ENCODE results near the gene C11orf52. TPM values are rescaled to one million over a fixed set of nuclear protein-coding genes. Genes with fewer than 3 reads are reported as not detected.

The C11orf52 gene
- total RNA-seq, 4 donors from 2014 or later: 7.5 to 10.4 (median 9.7) TPM

DNA sequence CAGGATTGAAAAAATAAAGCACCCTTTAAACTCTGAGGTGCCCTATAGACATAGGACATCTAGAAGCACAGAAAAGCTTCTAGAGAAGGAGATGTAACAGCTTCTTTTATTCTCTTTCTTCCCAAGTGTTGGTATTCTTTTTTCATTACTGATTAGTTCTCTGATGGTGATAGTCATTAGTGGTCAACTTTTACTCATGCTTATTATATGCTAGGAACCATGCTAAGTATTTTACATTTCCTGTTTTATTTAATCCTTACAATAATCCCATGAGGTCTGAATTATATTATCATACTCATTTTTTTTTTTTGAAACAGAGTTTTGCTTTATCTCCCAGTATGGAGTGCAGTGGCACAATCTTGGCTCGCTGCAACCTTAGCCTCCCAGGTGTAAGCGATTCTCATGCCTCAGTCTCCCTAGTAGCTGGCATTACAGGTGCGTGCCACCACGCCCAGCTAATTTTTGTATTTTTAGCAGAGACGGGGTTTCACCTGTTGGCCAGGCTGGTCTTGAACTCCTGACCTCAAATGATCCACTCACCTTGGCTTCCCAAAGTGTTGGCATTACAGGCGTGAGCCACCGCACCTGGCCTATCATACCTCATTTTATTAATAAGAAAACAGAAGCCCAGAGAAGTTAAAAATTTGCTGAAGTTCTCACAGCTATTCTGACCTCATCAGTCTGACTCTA is 3.0 kb downstream of the C11orf52 start:
- Histone ChIP-seq H3K9me3 (no peaks in the 10 kb centered on the region), H3K27ac (no peak overlapping the region), H3K4me1 (peaks cover 44% of the 10 kb centered on the region), H3K27me3 (no peaks in the 10 kb centered on the region), H3K36me3 (no peaks in the 10 kb centered on the region), H3K4me3 (no peak overlapping the region)
- 87% methylated on average over 7 of the region's 7 CpGs for WGBS
- DNase-seq (ENCODE audit: low spot score in 2 of 2): no peak
- no peak for TF ChIP-seq POLR2AphosphoS5 (IDR thresholded peaks at IDR 0.05)
- TF ChIP-seq POLR2A (IDR thresholded peaks at IDR 0.05): no peak
- TF ChIP-seq, protein P1, sequence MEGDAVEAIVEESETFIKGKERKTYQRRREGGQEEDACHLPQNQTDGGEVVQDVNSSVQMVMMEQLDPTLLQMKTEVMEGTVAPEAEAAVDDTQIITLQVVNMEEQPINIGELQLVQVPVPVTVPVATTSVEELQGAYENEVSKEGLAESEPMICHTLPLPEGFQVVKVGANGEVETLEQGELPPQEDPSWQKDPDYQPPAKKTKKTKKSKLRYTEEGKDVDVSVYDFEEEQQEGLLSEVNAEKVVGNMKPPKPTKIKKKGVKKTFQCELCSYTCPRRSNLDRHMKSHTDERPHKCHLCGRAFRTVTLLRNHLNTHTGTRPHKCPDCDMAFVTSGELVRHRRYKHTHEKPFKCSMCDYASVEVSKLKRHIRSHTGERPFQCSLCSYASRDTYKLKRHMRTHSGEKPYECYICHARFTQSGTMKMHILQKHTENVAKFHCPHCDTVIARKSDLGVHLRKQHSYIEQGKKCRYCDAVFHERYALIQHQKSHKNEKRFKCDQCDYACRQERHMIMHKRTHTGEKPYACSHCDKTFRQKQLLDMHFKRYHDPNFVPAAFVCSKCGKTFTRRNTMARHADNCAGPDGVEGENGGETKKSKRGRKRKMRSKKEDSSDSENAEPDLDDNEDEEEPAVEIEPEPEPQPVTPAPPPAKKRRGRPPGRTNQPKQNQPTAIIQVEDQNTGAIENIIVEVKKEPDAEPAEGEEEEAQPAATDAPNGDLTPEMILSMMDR (IDR thresholded peaks at IDR 0.05): no peak
- TF ChIP-seq EP300 (IDR thresholded peaks at IDR 0.05): no peak

DNA sequence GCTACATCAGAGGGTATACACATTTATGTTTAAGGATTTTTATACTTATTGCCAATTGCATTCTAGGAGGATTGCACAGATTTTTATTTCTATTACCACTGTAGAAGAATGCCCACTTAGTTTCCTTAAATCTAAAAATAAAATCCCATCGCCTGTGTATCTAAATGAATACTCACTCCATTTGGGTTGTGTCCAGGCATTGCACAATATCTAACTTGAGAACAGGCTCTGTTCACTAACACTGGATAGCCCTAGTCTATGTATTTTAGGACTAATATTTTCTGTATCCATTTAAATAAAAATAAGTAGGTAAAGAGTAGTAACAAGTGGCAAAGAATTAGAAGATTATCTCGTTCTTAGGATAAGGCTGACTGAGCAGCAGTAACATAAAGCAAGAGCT is 4.1 kb downstream of the C11orf52 start:
- Histone ChIP-seq H3K36me3 (no peaks in the 10 kb centered on the region), H3K27me3 (no peaks in the 10 kb centered on the region), H3K9me3 (no peaks in the 10 kb centered on the region), H3K27ac (peak overlapping the region; percentile 90), H3K4me3 (no peak overlapping the region), H3K4me1 (peaks cover 49% of the 10 kb centered on the region)
- TF ChIP-seq EP300 (IDR thresholded peaks at IDR 0.05) (no peak), POLR2AphosphoS5 (IDR thresholded peaks at IDR 0.05) (no peak), POLR2A (IDR thresholded peaks at IDR 0.05) (no peak)
- TF ChIP-seq, protein P1 (IDR thresholded peaks at IDR 0.05): no peak
- WGBS: 10% methylated on average over 2 of the region's 2 CpGs
- no peak for DNase-seq (ENCODE audit: low spot score in 2 of 2)

DNA sequence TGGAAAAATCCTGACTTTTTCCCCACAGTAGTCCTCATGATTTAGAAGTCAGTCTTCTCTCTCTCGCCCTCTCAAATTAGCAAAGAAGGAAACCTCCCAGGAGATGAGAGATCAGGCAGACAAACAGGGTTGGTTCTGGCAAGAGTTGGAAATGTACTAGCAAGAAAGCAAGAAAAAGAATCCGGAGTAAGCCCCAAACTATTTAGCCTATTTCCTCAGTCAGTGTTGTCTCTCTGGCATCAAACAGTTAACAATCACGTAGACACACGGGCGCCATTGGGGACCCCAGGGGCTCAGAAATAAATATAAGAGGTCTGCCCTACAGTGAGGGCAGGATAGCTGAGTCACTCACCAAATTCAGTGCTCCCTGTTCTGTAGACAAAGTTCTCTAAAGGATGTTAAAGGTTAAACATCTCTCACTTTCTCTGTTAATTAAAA is 4.7 kb downstream of the C11orf52 start:
- Histone ChIP-seq H3K27me3 (no peaks in the 10 kb centered on the region), H3K36me3 (no peaks in the 10 kb centered on the region), H3K27ac (peak overlapping the region; percentile 90), H3K9me3 (no peaks in the 10 kb centered on the region), H3K4me3 (no peak overlapping the region), H3K4me1 (peaks cover 43% of the 10 kb centered on the region)
- no peak for TF ChIP-seq POLR2A (IDR thresholded peaks at IDR 0.05)
- TF ChIP-seq, protein P1 (IDR thresholded peaks at IDR 0.05): no peak
- no peak for TF ChIP-seq POLR2AphosphoS5 (IDR thresholded peaks at IDR 0.05)
- no peak for TF ChIP-seq EP300 (IDR thresholded peaks at IDR 0.05)
- DNase-seq (ENCODE audit: low spot score in 2 of 2): no peak
- 10% methylated on average over 5 of the region's 5 CpGs for WGBS

DNA sequence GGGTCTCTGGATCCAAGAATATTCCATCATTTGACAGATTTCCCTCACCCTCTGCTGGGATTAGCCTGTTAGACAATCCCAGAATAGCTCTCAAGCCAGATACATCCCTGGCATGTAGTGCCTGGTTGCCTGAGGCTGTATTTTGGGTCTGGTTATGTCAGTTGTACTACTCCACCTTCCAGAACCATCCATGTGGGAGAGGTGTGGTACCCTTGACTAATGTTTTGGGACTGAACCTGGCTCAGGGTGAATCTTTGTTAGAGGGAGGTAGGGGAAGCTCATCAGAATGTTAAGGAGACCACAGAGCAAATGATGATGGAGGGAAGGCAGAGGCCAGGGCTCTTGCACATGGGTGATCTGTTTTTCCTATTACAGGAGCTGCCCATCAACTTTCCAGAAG is 5.2 kb downstream of the C11orf52 start:
- DNase-seq (ENCODE audit: low spot score in 2 of 2): no peak
- Histone ChIP-seq H3K27ac (peak overlapping the region; percentile 90), H3K9me3 (no peaks in the 10 kb centered on the region), H3K4me3 (no peak overlapping the region), H3K4me1 (peaks cover 38% of the 10 kb centered on the region), H3K27me3 (no peaks in the 10 kb centered on the region), H3K36me3 (no peaks in the 10 kb centered on the region)
- TF ChIP-seq POLR2A (IDR thresholded peaks at IDR 0.05): no peak
- TF ChIP-seq, protein P1 (IDR thresholded peaks at IDR 0.05): no peak
- TF ChIP-seq POLR2AphosphoS5 (IDR thresholded peaks at IDR 0.05): no peak
- no peak for TF ChIP-seq EP300 (IDR thresholded peaks at IDR 0.05)

DNA sequence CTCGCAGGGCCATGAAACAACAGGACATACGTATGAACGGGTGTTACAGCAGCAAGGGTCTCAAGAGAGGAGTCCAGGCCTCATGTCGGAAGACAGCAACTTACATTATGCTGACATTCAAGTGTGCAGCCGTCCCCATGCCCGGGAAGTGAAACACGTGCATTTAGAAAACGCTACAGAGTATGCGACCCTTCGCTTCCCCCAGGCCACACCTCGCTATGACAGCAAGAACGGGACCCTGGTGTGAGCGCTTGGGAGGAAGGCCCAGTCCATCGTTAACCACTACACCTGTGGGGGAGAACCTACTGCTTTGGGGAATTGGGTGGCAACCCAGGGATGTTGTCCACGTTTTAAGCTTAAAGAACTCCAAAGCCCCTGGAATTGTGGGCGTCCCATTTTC is 7.2 kb downstream of the C11orf52 start:
- WGBS: 92% methylated on average over 16 of the region's 16 CpGs
- DNase-seq (ENCODE audit: low spot score in 2 of 2): no peak
- Histone ChIP-seq H3K27me3 (no peaks in the 10 kb centered on the region), H3K4me3 (no peak overlapping the region), H3K4me1 (peaks cover 37% of the 10 kb centered on the region), H3K36me3 (no peaks in the 10 kb centered on the region), H3K9me3 (no peaks in the 10 kb centered on the region), H3K27ac (no peak overlapping the region)
- no peak for TF ChIP-seq POLR2A (IDR thresholded peaks at IDR 0.05)
- TF ChIP-seq EP300 (IDR thresholded peaks at IDR 0.05): no peak
- no peak for TF ChIP-seq POLR2AphosphoS5 (IDR thresholded peaks at IDR 0.05)
- TF ChIP-seq, protein P1 (IDR thresholded peaks at IDR 0.05): no peak

Measured in suprapubic skin (tissue), 4 donors.